Measurements from ENCODE around the gene HACL1. TPM values are rescaled to one million over a fixed set of nuclear protein-coding genes. Genes with fewer than 3 reads are reported as not detected.

The HACL1 gene
- total RNA-seq, 2 experiments from 2014 or later: 22.3 to 23.2 TPM

DNA sequence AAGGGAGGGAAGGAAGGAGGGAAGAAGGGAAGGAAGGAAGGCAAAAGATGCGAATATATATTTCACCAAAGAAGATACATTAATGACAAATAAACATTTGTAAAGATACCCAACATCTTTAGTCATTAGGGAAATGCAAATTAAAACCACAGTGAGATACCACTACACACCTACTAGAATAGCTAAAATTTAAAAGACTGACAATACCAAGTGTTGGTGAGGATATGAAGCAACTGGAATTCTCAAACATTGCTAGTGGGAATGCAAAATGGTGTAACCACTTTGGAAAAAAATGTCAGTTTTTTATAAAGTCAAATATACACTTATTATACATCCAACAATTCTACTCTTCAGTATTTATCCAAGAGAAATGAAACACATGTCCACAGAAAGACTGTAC is 75.6 kb downstream of the HACL1 start:
- H3K4me1 Mint-ChIP-seq: peaks cover 24% of the 10 kb centered on the region
- DNase-seq (no peak), ATAC-seq (no peak)
- intact Hi-C loops (cut with DNase I, micrococcal nuclease): no loop called here
- no peak overlapping the region for H3K27ac Mint-ChIP-seq
- ChIA-PET CTCF (interaction anchor here (0.6 to 1.1 kb wide), 3 partner anchors 16 to 258 kb away, joined by 3 to 4 read pairs (median 3); no protein-coding TSS in a partner anchor), POLR2A (no interaction called here)
- no peak overlapping the region for H3K4me3 Mint-ChIP-seq
- H3K27me3 Mint-ChIP-seq: peaks cover 6% of the 10 kb centered on the region
- H3K36me3 Mint-ChIP-seq (ENCODE audit: low read depth): no peaks in the 10 kb centered on the region
- H3K9me3 Mint-ChIP-seq (ENCODE audit: low read depth): no peaks in the 10 kb centered on the region

DNA sequence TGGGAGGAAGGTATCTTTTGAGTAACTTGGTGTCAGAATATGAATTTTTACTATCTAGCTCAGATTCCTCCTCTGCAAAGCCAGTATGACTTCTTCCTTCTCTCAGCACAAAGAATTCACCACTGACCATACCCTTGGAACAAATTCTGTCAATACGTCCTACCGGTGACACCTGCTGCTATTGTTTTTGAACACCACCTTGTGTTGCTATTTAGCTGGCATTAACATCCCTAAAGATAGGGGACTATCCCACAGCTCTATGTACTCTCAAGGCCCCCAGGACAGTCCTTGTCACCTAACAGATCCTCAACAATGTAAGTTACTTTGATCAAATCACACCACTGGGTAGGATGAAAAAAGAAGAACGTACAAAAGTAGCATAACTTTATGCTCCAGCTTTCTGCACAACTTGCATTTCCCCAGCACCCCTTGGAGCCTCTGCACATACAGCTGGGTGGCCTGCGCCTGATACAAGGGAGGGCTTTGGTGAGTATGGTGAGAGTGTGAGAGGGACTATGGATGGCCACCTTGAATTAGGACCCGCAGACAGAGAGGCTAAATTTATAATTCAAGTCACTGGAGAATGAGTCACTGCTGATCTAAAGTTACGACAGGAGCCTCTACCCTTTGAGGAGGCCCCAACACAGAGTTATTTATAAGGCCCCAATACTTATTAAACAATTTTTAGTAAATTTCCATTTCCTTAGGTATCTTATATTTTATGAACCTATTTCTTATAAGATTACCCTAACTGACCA is 77.5 kb downstream of the HACL1 start:
- POLR2A ChIA-PET: interaction anchor here (0.6 kb wide), 1 partner anchor 63 kb away, joined by 3 read pairs; no protein-coding TSS in a partner anchor
- no peak for ATAC-seq
- Mint-ChIP-seq H3K9me3 (ENCODE audit: low read depth) (no peaks in the 10 kb centered on the region), H3K27me3 (peaks cover 6% of the 10 kb centered on the region), H3K27ac (no peak overlapping the region), H3K4me3 (no peak overlapping the region), H3K36me3 (ENCODE audit: low read depth) (no peaks in the 10 kb centered on the region), H3K4me1 (peaks cover 15% of the 10 kb centered on the region)
- intact Hi-C loops (cut with DNase I, micrococcal nuclease): no loop called here
- no peak for DNase-seq
- CTCF ChIA-PET: interaction anchor here (0.6 kb wide), 1 partner anchor 32 kb away, joined by 4 read pairs; no protein-coding TSS in a partner anchor

GRCh38 chr3:15522016-15522415 is 79.4 kb downstream of the HACL1 start:
- ChIA-PET CTCF (interaction anchor here (0.6 to 0.7 kb wide), 2 partner anchors 95 to 354 kb away, joined by 3 read pairs; no protein-coding TSS in a partner anchor), POLR2A (no interaction called here)
- Mint-ChIP-seq H3K9me3 (ENCODE audit: low read depth) (no peaks in the 10 kb centered on the region), H3K27me3 (peaks cover 6% of the 10 kb centered on the region), H3K4me1 (peaks cover 12% of the 10 kb centered on the region), H3K27ac (no peak overlapping the region), H3K36me3 (ENCODE audit: low read depth) (no peaks in the 10 kb centered on the region), H3K4me3 (no peak overlapping the region)
- no peak for DNase-seq
- ATAC-seq: no peak
- intact Hi-C loops (cut with DNase I, micrococcal nuclease): no loop called here

DNA sequence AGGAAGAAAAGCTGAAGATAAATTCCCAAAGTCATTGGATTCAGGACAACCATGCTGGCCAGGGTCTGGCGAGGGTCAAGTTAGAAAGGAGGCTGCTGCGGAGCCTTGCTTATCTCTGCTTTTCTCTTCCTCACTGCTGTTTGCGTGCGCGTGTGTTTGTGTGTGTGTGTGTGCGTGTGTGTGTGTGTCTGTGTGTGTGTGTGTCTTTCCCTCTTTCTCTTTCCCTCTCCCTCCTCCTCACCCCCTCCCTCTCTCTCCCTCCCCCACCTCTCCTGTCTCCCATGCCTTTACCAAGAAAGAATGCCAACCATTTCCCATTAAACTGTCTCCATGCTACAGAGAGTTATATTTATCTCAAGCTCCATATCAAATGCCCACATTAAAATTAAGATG is 79.8 kb downstream of the HACL1 start, which contains the start of gene COLQ:
Gene COLQ, minus strand, starts transcription at position 134 of the 393 bp plus-strand sequence. Its CDS starts 81 bp downstream, at position 53.
- H3K4me3 Mint-ChIP-seq: no peak within 1 kb of the TSS
- POLR2A ChIA-PET: no interaction called here
- CTCF ChIA-PET: interaction anchor here (0.6 kb wide), 1 partner anchor 355 kb away, joined by 3 read pairs; no protein-coding TSS in a partner anchor

DNA sequence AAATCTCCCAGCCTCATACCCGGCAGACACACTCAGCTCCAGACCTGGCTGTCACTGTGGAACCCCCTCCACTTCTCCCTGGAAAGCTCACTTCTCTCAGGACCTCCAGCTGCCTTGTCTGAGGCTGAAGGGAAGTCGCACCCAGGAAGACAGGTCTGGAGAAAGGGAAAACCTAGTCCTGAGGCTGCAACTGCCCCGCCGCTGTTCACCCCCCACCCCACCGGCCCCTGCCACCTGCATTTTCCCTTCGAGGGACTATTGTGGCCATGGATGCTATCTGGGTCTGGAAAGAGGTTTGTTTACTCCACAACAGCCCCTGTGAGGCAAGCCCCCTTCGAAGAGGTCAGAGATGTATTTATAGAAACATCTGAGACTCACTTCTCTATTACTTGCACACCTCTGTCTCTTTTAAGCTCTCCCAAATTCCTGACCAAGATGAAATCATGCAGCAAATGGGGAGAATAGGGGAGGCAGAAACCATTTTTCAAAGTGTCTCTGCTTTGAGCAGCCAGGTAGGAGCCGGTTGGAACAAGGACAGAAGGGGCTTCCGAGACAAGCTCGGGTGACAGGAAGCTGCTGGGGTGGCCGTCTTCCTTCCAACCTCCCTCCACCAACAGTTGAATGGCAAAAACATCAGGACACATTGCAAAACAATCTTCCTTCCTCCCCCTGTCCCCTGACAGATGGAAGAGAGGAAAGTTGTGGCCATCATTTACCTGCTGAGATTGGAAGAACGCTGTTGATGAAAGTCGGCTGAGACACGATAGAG is 80.4 kb downstream of the HACL1 start:
- POLR2A ChIA-PET: no interaction called here
- H3K4me3 Mint-ChIP-seq: no peak overlapping the region

More for the DNA sequence above, 79.8 kb downstream of the HACL1 start, which contains the start of gene COLQ:
- Mint-ChIP-seq H3K4me1 (peaks cover 12% of the 10 kb centered on the region), H3K27ac (peak within 1 kb of the TSS; percentile 2), H3K27me3 (peaks cover 6% of the 10 kb centered on the region), H3K36me3 (ENCODE audit: low read depth) (no peaks in the 10 kb centered on the region), H3K9me3 (ENCODE audit: low read depth) (no peaks in the 10 kb centered on the region)
- DNase-seq (no peak), ATAC-seq (no peak)
- intact Hi-C loops (cut with DNase I, micrococcal nuclease): no loop called here

GRCh38 chr3:15520185-15520584 is 81.2 kb downstream of the HACL1 start:
- DNase-seq: peak; percentile 13
- Mint-ChIP-seq H3K9me3 (ENCODE audit: low read depth) (no peaks in the 10 kb centered on the region), H3K27me3 (peaks cover 6% of the 10 kb centered on the region), H3K27ac (no peak overlapping the region), H3K36me3 (ENCODE audit: low read depth) (no peaks in the 10 kb centered on the region), H3K4me1 (peaks cover 12% of the 10 kb centered on the region), H3K4me3 (no peak overlapping the region)
- ChIA-PET POLR2A (no interaction called here), CTCF (interaction anchor here (1.0 kb wide), 1 partner anchor 38 kb away, joined by 5 read pairs; no protein-coding TSS in a partner anchor)
- intact Hi-C loops (cut with DNase I, micrococcal nuclease): no loop called here
- ATAC-seq: peak; percentile 30

More for the DNA sequence above, 80.4 kb downstream of the HACL1 start:
- intact Hi-C loops (cut with DNase I, micrococcal nuclease): no loop called here
- ATAC-seq: no peak
- peaks cover 6% of the 10 kb centered on the region for H3K27me3 Mint-ChIP-seq
- no peaks in the 10 kb centered on the region for H3K9me3 Mint-ChIP-seq (ENCODE audit: low read depth)
- no peaks in the 10 kb centered on the region for H3K36me3 Mint-ChIP-seq (ENCODE audit: low read depth)
- CTCF ChIA-PET: interaction anchor here (0.6 to 0.7 kb wide), 2 partner anchors 10 to 355 kb away, joined by 3 read pairs; no protein-coding TSS in a partner anchor
- H3K4me1 Mint-ChIP-seq: peaks cover 12% of the 10 kb centered on the region
- peak overlapping the region; percentile 2 for H3K27ac Mint-ChIP-seq
- no peak for DNase-seq

GRCh38 chr3:15519096-15519495 is 82.3 kb downstream of the HACL1 start:
- DNase-seq (no peak), ATAC-seq (no peak)
- H3K4me1 Mint-ChIP-seq: peaks cover 12% of the 10 kb centered on the region
- ChIA-PET POLR2A (interaction anchor here (0.6 kb wide), 1 partner anchor 170 kb away, joined by 4 read pairs; no protein-coding TSS in a partner anchor), CTCF (interaction anchor here (2.0 kb wide), 1 partner anchor 9 kb away, joined by 6 read pairs; no protein-coding TSS in a partner anchor)
- H3K4me3 Mint-ChIP-seq: no peak overlapping the region
- H3K27ac Mint-ChIP-seq: no peak overlapping the region
- intact Hi-C loops (cut with DNase I, micrococcal nuclease): no loop called here
- H3K27me3 Mint-ChIP-seq: peaks cover 6% of the 10 kb centered on the region
- H3K36me3 Mint-ChIP-seq (ENCODE audit: low read depth): no peaks in the 10 kb centered on the region
- no peaks in the 10 kb centered on the region for H3K9me3 Mint-ChIP-seq (ENCODE audit: low read depth)

DNA sequence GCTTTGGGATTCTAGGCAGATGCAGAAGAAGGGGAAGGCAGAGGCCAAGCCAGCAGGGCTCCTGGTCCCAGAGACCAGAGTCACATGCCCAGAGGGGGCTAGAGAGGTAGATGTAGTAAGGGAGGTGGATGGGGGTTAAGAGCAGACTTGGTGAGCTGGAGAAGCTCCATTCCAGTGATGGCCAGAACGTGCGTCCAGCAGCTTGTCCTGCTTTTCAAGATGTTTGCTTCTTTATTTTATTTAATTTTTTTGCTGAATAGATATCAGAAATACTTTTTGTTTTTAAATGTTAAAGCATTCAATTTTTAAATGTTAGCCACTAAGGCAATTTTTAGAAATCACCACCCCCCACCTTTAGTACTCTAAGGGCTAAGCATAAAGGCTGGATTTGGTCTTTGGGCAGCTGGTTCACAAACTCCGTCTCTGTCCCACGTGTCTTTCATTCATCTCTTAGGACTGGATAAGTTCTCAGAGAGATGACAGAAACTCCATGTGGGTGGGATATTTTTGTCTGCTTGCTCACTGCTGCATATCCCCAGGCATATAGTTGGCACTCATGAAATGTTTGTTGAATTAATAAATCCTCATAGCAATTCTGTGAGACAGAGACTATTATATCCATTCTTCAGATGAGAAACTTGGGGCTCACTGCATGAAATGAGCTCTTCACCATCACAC is 86.6 kb downstream of the HACL1 start:
- H3K4me3 Mint-ChIP-seq: no peak overlapping the region
- ChIA-PET CTCF (no interaction called here), POLR2A (no interaction called here)
- no peaks in the 10 kb centered on the region for H3K36me3 Mint-ChIP-seq (ENCODE audit: low read depth)
- no peak overlapping the region for H3K27ac Mint-ChIP-seq
- H3K4me1 Mint-ChIP-seq: peaks cover 2% of the 10 kb centered on the region
- ATAC-seq (no peak), DNase-seq (no peak)
- intact Hi-C loops (cut with DNase I, micrococcal nuclease): no loop called here
- no peaks in the 10 kb centered on the region for H3K27me3 Mint-ChIP-seq
- no peaks in the 10 kb centered on the region for H3K9me3 Mint-ChIP-seq (ENCODE audit: low read depth)

GRCh38 chr3:15513810-15514662 is 87.3 kb downstream of the HACL1 start:
- no peaks in the 10 kb centered on the region for H3K9me3 Mint-ChIP-seq (ENCODE audit: low read depth)
- CTCF ChIA-PET: no interaction called here
- no peak for ATAC-seq

GRCh38 chr3:15513116-15513515 is 88.3 kb downstream of the HACL1 start:
- no peak for DNase-seq
- no peaks in the 10 kb centered on the region for H3K9me3 Mint-ChIP-seq (ENCODE audit: low read depth)
- no peak overlapping the region for H3K27ac Mint-ChIP-seq
- ChIA-PET POLR2A (interaction anchor here (0.6 kb wide), 1 partner anchor 638 kb away, joined by 3 read pairs; no protein-coding TSS in a partner anchor), CTCF (interaction anchor here (1.0 kb wide), 1 partner anchor 14 kb away, joined by 3 read pairs; no protein-coding TSS in a partner anchor)
- no peaks in the 10 kb centered on the region for H3K27me3 Mint-ChIP-seq
- no peaks in the 10 kb centered on the region for H3K36me3 Mint-ChIP-seq (ENCODE audit: low read depth)
- intact Hi-C loops (cut with DNase I, micrococcal nuclease): no loop called here
- H3K4me1 Mint-ChIP-seq: peaks cover 2% of the 10 kb centered on the region
- ATAC-seq: no peak
- no peak overlapping the region for H3K4me3 Mint-ChIP-seq

More at GRCh38 chr3:15513810-15514662, 87.3 kb downstream of the HACL1 start:
- intact Hi-C loops (cut with DNase I, micrococcal nuclease): no loop called here
- Mint-ChIP-seq H3K27me3 (no peaks in the 10 kb centered on the region), H3K4me1 (peaks cover 2% of the 10 kb centered on the region), H3K27ac (no peak overlapping the region), H3K36me3 (ENCODE audit: low read depth) (no peaks in the 10 kb centered on the region), H3K4me3 (no peak overlapping the region)
- DNase-seq: no peak
- POLR2A ChIA-PET: no interaction called here
